GM23248 (cell line): ENCODE data around the gene SPACA7. TPM values are rescaled to one million over a fixed set of nuclear protein-coding genes. Genes with fewer than 3 reads are reported as not detected.

Experiments
- DNase-seq: peaks from one replicate; pipeline ENCODE4 v3.0.0-alpha.2; 2015
- H2AFZ ChIP-seq: fragments of 200-600 bp; sonication (generic); 2 replicates; pipeline ENCODE4 v1.6.1; 2016; ENCODE audit warnings: antibody characterized with exemption
- H3F3A ChIP-seq: fragments of 200-600 bp; sonication (generic); 2 replicates; pipeline ENCODE4 v1.6.1; 2016; ENCODE audit warnings: mild to moderate bottlenecking, antibody characterized with exemption, mixed run types; ENCODE audit not compliant: insufficient read depth
- H3K27ac ChIP-seq: fragments of 200-600 bp; sonication (generic); 2 replicates; pipeline ENCODE4 v1.5.1; 2016; ENCODE audit warnings: mild to moderate bottlenecking
- H3K27me3 ChIP-seq: fragments of 200-600 bp; sonication (generic); replicated peaks from 2 replicates; pipeline ENCODE4 v1.6.1; 2016; ENCODE audit warnings: mild to moderate bottlenecking; ENCODE audit not compliant: insufficient read depth
- H3K36me3 ChIP-seq: fragments of 200-600 bp; sonication (generic); 2 replicates; pipeline ENCODE4 v1.6.1; 2016; ENCODE audit warnings: low read depth, mild to moderate bottlenecking
- H3K4me1 ChIP-seq: fragments of 200-600 bp; sonication (generic); 2 replicates; pipeline ENCODE4 v1.6.1; 2016; ENCODE audit warnings: mild to moderate bottlenecking; ENCODE audit not compliant: insufficient read depth
- H3K4me2 ChIP-seq: fragments of 200-600 bp; sonication (generic); one replicate; pipeline ENCODE4 v1.6.1; 2016; ENCODE audit warnings: mild to moderate bottlenecking; ENCODE audit not compliant: unreplicated experiment
- H3K4me3 ChIP-seq: fragments of 200-600 bp; sonication (generic); 2 replicates; pipeline ENCODE4 v1.5.1; 2016; ENCODE audit warnings: mild to moderate bottlenecking
- H3K79me2 ChIP-seq: fragments of 200-600 bp; sonication (generic); 2 replicates; pipeline ENCODE4 v1.6.1; 2016; ENCODE audit warnings: mild to moderate bottlenecking; ENCODE audit not compliant: insufficient read depth
- H3K9ac ChIP-seq: fragments of 200-600 bp; sonication (generic); 2 replicates; pipeline ENCODE4 v1.6.1; 2016; ENCODE audit warnings: mild to moderate bottlenecking
- H3K9me2 ChIP-seq: fragments of 200-600 bp; sonication (generic); 2 replicates; pipeline ENCODE4 v1.6.1; 2016; ENCODE audit warnings: mixed run types, mild to moderate bottlenecking, moderate library complexity; ENCODE audit not compliant: insufficient read depth
- H3K9me3 ChIP-seq: fragments of 200-600 bp; sonication (generic); one replicate; pipeline ENCODE4 v1.6.1; 2017; ENCODE audit warnings: low read depth
- H4K20me1 ChIP-seq: fragments of 200-600 bp; sonication (generic); 2 replicates; pipeline ENCODE4 v1.6.0; 2016; ENCODE audit not compliant: insufficient read depth
- EZH2 ChIP-seq: fragments of 200-600 bp; sonication (generic); IDR thresholded peaks from 2 replicates; pipeline ENCODE4 v1.6.1; 2018; ENCODE audit warnings: antibody characterized with exemption, mild to moderate bottlenecking; ENCODE audit not compliant: insufficient read depth, poor library complexity, severe bottlenecking
- EZH2phosphoT487 ChIP-seq: fragments of 200-600 bp; sonication (generic); IDR thresholded peaks from 2 replicates; pipeline ENCODE4 v1.6.1; 2018; ENCODE audit warnings: antibody characterized with exemption, moderate library complexity, mild to moderate bottlenecking, low read depth; ENCODE audit not compliant: insufficient read depth
- WGBS, 2 experiments: methylation state at CpG; one replicate each; pipeline ENCODE4 v1.1.6; 2015 to 2017; ENCODE audit warnings: low lambda C conversion rate in 2 of 2, low coverage in 1 of 2; ENCODE audit errors: missing lambda C conversion rate in 2 of 2; 5-methylcytosine and 5-hydroxymethylcytosine counted together
- in situ Hi-C: fragments of 300-500 bp; cut with MboI; formaldehyde crosslinking; loops from 2 replicates; pipeline ENCODE4 v1.15.0; 2020
- polyA plus RNA-seq: library from polyadenylated mRNA; unstranded; fragments of >200 nt; fragmentation: Nextera tagmentation; extraction: Ambion mirVana; gene quantifications from 2 replicates; pipeline ENCODE4 v1.2.1, GENCODE V29; 2016
- total RNA-seq: library from RNA; depleted of rRNA; stranded (reverse); fragments of >200 nt; shearing (Covaris generic); gene quantifications from 2 replicates; pipeline ENCODE4 v1.2.3, GENCODE V29; 2014

Gene SPACA7
- total and polyA plus RNA-seq, 2 experiments from 2014 or later = not detected

GRCh38 chr13:112466132-112467058 lies 90.2 kb downstream of the SPACA7 start:
- no peak overlapping the region for H2AFZ ChIP-seq
- H3K9me2 ChIP-seq = no peaks in the 10 kb centered on the region
- in situ Hi-C loops = no loop called here
- WGBS, 2 experiments = 67% methylated on average over 35 to 40 of the region's 40 CpGs
- H4K20me1 ChIP-seq = no peaks in the 10 kb centered on the region
- no peak overlapping the region for H3K9ac ChIP-seq
- no peaks in the 10 kb centered on the region for H3K79me2 ChIP-seq
- H3K4me1 ChIP-seq = no peaks in the 10 kb centered on the region
- no peaks in the 10 kb centered on the region for H3F3A ChIP-seq
- H3K36me3 ChIP-seq = no peaks in the 10 kb centered on the region
- no peak overlapping the region for H3K4me2 ChIP-seq
- TF ChIP-seq EZH2phosphoT487 = no peak
- no peak for TF ChIP-seq EZH2
- 0 out of 2 replicates have a peak, but pooled peaks cover 8% of the 10 kb centered on the region for H3K27me3 ChIP-seq
- no peaks in the 10 kb centered on the region for H3K9me3 ChIP-seq
- H3K27ac ChIP-seq = no peak overlapping the region
- DNase-seq = no peak
- H3K4me3 ChIP-seq = no peak overlapping the region

GRCh38 chr13:112467236-112467635 lies 91.1 kb downstream of the SPACA7 start:
- no peaks in the 10 kb centered on the region for H3K36me3 ChIP-seq
- H3K79me2 ChIP-seq = no peaks in the 10 kb centered on the region
- in situ Hi-C loops = no loop called here
- no peaks in the 10 kb centered on the region for H4K20me1 ChIP-seq
- no peaks in the 10 kb centered on the region for H3K4me1 ChIP-seq
- no peak overlapping the region for H3K9ac ChIP-seq
- H3K4me3 ChIP-seq = no peak overlapping the region
- H3K9me2 ChIP-seq = no peaks in the 10 kb centered on the region
- H3K27ac ChIP-seq = no peak overlapping the region
- H2AFZ ChIP-seq = no peak overlapping the region
- no peak for DNase-seq
- TF ChIP-seq EZH2phosphoT487 (no peak), EZH2 (no peak)
- peaks cover 8% of the 10 kb centered on the region; the same call in 1 of the 2 replicates for H3K27me3 ChIP-seq
- no peaks in the 10 kb centered on the region for H3K9me3 ChIP-seq
- no peak overlapping the region for H3K4me2 ChIP-seq
- H3F3A ChIP-seq = no peaks in the 10 kb centered on the region
- 42 to 46% methylated on average over 19 of the region's 19 CpGs for WGBS, 2 experiments

DNA sequence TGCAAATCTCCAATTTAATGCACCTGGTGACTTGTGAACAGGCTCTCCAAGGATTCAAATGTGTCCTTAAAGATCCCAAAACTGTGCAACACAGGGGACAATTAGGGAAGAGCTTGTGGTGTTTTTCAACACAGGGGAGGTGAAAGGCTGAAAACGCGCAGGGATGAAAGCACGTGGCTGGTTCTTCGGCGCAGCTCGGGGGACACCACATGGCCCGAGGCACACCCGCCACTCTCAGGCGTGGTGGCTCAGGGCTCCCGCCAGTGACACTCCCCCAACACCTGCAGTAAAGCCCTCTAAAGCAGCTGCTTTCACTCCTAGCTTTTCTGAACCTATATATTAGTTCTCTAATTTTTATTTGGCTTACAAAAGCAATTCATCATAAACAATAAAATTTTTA lies 91.9 kb downstream of the SPACA7 start:
- Histone ChIP-seq H4K20me1 (no peaks in the 10 kb centered on the region), H3K9ac (no peak overlapping the region), H3K36me3 (no peaks in the 10 kb centered on the region), H3K79me2 (no peaks in the 10 kb centered on the region), H3K9me3 (no peaks in the 10 kb centered on the region), H3K4me3 (no peak overlapping the region), H3K4me2 (no peak overlapping the region), H2AFZ (no peak overlapping the region), H3K27ac (no peak overlapping the region), H3K9me2 (no peaks in the 10 kb centered on the region), H3K27me3 (peaks cover 3% of the 10 kb centered on the region; the same call in 1 of the 2 replicates), H3F3A (no peaks in the 10 kb centered on the region), H3K4me1 (no peaks in the 10 kb centered on the region)
- no peak for TF ChIP-seq EZH2
- no peak for TF ChIP-seq EZH2phosphoT487
- no peak for DNase-seq
- in situ Hi-C loops = no loop called here
- WGBS, 2 experiments = 78 to 82% methylated on average over 10 of the region's 10 CpGs

GRCh38 chr13:112469071-112469745 lies 93.1 kb downstream of the SPACA7 start:
- Histone ChIP-seq H3K9me3 (no peaks in the 10 kb centered on the region), H3K4me3 (no peak overlapping the region), H3K27ac (no peak overlapping the region), H3K9me2 (no peaks in the 10 kb centered on the region), H4K20me1 (no peaks in the 10 kb centered on the region), H3K79me2 (no peaks in the 10 kb centered on the region), H2AFZ (no peak overlapping the region), H3K4me1 (no peaks in the 10 kb centered on the region), H3K4me2 (no peak overlapping the region), H3K27me3 (no peaks in the 10 kb centered on the region; the same call in 1 of the 2 replicates), H3F3A (no peaks in the 10 kb centered on the region), H3K36me3 (no peaks in the 10 kb centered on the region), H3K9ac (no peak overlapping the region)
- no peak for DNase-seq
- 42 to 45% methylated on average over 14 of the region's 14 CpGs for WGBS, 2 experiments
- no peak for TF ChIP-seq EZH2
- TF ChIP-seq EZH2phosphoT487 = no peak
- in situ Hi-C loops = no loop called here
